ELR (cell line): ENCODE data around the gene CHMP4B.

Source experiments
- DNase-seq: peaks from one replicate; pipeline ENCODE4 v3.0.0-alpha.2; 2015; ENCODE audit warnings: low read depth

Gene CHMP4B

DNA sequence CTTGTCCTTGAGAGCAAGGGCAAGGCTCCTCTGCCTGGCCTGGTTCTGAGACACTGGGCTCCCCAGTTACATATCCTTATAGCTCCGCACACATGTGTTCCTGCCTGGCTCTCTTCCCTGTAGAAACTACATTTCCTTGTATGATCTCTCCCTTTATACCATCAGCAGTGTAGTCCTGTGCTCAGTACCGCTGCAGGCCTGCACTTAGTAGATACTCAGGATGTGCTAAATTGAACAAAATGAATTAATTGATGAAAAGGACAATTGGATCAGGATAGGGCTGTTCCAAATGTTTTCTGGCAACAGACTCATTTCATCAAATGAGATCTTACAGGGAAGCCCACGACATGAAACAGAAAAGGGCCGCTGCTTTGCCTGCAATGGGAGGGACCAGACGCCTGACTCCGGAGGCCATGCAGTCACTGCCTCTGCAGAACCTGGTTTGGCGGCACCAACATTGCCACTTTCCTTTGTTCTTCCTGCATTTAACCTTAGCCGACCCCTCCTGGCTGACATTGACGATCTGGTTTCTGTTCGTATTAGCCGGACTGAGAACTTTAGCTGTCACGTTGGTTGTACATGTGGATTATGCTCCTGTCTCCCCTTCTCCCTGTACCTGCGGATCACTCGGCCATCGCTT, 53.3 kb downstream of the CHMP4B start:
- DNase-seq: no peak

DNA sequence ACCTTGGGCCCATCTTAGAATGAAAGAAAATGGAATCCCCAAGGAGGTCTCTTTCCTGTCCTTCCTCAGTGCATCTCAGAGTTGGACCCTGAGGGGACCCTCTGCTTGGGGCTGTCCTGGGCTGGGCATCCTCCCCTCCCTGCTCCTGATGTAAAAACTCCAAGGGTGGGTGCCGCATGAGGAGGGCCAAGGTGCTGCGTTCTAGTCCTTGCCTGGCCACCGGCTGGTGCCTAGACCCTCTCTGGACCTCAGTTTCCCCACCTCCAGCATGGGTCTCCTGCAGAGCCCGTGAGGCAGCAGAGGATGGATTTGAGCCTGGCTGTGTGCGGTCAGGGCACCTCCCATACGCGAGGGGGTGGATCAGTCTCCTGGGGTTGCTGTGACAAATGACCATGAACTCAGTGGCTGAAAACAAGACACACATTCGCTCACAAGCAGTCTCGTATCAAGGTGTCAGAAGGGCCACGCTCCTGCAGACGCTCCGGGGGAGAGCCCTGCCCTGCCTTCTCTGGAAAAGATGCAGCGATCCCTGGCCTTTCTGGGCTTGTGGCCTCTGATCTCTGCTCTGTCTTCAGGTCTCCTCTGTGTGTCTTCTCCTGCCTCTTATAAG, 54.7 kb downstream of the CHMP4B start:
- DNase-seq: no peak

DNA sequence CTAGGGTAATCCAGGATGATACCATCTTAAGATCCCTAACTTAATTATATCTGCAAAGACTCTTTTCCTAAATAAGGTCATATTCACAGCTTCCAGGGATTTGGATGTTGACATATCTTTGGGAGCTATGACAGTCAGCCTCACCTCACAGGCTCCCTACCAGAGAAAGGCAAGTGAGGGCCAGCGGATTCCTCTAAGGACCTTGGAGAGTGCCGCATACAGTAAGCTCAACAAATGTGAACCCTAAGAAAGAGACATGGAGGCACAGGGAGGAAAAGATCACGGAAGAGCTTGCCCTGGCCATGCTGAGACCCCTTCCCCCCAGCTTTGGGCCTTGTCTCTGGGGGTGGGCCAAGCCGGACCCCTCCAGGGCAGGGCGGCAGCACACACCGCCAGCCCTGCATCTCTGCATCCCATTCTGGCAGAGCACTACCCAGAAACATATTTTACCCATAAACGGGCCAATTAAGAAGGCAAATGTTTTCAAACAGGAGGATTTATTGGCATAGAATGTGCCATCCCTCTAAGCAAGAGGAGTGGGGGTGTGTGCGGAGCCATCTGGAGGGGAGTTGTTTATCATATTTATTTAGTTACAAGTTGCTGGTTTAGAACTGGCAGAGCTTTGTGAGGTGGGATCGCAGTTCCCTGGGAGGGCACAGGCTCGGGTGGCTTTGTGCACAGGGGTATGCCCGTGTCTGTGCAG, 55.4 kb downstream of the CHMP4B start:
- no peak for DNase-seq

DNA sequence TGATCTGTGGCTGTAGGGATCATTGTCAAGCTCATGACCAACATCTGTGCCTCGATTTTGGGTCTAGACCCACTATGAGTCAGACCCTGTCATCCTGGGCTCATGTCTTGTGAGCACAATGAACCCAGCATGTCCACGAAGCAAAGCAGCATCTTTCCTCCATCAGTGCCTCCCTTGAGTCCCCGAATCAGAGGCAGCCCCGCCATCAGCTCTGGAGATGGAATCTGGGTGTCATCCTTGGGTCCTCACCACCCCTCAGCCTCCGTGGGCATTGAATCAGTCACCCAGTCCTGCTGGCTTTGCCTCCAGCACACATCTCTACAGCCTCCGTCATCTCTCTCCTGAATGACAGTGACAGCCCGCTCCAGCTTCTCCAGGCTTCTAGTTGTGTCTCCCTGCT, 56.9 kb downstream of the CHMP4B start:
- no peak for DNase-seq

DNA sequence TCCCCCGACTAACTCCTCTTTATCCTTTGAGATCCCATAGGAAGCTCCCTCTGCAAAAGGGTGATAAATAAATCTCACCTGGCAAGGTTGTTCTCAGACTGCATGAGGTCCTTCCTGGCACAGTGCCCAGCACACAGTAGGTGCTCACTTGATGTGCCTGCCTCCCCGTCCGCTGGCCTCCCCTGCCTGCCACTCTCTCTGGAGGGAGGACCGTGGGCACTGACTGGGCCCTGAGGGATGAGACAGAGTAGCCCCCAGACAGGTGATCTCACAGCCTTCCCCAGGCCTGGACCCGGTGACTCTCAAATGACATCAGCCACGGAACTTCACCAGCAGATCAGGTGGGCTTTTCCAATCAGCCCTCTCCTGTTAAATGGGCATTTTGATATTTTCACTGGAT, 57.4 kb downstream of the CHMP4B start:
- no peak for DNase-seq

DNA sequence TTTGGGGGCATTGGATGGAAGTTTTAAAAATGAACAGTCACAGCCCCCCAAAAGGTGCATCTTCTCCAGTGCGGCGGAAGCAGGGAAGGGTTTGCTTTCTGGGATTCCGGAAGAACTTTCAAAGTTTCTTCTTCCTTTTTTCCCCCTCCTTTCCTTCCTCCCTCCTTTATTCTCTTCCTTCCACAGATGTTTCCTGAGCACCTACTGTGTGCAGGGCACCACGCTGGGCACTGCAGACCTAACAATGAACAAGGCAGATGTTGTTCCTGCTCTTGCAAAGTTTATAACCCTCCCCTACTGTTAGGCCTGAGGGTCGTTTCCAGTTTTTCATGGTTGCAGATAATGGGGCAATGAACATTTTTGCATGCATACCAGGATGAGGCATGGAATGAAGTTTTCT, 58.1 kb downstream of the CHMP4B start:
- DNase-seq: no peak

DNA sequence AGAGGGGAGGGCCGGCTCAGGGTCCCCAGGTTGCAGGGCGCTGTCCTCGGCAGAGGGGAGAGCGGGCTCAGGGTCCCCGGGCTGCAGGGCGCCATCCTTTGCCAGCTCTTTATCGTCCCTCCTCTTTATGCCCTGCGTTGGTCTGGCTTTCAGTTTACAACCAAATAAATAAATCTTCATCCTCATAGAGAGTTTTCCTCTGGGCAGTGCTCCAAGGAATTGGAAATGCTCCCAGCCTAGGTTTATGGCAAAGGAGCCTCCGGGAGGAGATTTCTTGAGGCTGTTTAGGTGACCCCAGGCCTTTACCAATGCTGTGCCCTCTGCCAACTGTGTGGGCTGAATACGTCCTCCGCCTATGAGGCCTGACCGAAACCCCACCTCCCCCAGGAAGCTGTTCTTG, 60.2 kb downstream of the CHMP4B start:
- DNase-seq: no peak

DNA sequence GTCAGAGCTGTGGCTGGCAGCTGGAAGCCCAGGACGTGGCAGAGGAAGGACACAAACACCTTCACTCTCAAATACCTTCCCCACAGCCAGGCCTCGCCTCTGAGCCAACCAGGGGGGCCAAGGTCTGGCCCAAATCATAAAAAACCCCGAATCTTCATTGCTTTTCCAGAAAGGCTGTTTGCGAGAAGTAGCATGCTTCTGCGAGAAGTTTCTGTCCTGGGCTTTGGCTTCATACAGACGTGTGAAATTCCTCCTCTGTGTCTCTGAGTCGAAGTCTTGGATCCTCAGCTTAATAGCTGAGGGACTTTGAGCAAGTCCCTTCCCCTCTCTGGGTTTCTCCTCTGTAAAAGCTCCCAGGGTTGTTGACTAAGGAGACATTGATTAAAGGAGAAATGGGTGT, 63.0 kb downstream of the CHMP4B start:
- no peak for DNase-seq

DNA sequence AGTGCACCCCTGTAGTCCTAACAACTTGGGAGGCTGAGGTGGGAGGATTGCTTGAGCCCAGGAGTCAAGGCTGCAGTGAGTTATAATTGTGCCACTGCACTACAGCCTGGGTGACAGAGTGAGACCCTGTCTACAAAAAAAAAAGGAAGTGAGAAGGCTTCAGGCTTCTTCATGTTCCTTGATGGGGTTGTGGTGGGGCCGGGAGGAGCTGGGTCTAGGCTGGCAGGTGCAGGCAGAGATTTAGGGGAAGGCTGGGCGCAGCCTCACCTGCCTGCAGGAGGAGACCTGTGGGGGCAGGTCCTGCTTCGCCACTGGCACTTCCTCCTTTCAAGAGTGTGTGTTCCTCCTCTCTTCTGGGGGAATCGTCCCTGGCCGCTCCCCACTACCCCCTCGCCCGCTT, 63.9 kb downstream of the CHMP4B start:
- no peak for DNase-seq

DNA sequence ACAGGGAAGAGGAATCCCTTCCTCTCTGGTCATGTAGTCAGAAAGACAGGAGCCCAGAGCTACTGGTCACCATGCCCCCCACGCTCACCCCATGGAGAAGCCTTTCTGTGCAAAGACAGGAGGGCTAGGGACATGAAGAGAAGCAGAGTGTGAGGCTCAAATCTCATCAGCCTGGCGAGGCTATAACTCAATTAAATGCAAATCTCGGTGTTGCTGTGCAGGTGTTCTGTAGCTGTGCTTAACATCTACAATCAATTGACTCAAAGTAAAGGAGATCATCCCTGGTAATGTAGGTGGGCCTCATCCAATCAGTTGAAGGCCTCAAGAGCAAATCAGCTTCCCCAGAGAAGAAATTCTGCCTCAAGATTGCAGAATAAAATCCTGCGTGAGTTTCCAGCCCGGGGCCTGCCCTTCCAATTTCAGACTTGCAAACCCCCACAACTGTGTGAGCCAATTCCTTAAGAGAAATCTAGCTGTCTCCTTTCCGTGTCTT, 64.4 kb downstream of the CHMP4B start:
- no peak for DNase-seq

DNA sequence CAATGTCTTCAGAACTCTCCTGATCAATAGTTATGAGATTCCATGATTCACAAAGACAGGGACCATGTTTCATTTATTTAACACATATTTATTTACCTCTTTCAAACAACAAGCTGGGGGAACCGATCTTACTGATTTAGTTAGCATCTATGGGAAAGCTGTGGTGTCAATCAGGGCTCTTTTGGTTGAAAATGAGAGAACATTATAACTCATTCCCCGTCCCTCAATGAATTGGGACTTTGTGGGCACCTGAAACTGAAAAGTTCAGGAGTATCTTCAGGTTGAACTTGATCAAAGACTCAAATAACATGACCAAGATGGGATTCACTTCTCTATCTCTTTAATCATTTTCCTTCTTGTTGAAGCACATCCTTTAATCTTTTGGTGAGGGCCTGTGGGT, 67.4 kb downstream of the CHMP4B start:
- no peak for DNase-seq

DNA sequence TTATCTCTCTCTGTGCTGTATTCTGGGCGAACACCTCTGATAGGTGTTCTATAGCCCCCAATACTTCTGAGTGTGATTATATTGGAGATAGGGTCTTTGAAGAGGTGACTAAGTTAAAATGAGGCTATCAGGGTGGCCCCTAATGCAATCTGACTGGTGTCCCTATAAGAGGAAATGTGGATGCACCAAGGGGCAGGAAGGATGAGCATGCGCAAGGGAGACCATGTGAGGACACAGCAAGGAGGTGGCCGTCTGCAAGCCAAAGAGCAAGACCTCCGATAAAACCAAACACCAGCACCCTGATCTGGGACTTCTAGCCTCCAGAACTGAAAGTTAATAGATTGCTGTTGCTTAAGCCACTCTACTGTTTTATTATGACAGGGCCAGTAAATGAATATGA, 69.2 kb downstream of the CHMP4B start:
- DNase-seq: no peak

DNA sequence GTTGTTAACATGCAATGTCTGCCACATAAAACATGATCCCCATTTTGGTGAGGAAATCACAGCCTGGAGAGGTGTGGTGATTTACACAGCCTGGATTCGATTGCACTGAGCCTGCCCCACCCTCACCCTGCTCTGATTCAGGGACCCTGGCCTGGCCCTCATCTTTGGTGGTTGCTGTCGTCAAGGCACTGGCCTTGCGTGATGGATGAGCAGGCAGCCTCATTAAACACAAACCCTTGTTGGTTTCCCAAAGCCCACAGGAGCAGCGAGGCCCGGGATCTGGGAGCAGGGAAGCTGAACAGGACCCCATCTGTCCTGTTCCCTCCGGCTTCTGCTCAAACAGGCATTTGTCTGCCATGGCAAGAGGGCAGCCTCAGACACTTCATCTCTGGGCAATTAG, 70.8 kb downstream of the CHMP4B start:
- no peak for DNase-seq

DNA sequence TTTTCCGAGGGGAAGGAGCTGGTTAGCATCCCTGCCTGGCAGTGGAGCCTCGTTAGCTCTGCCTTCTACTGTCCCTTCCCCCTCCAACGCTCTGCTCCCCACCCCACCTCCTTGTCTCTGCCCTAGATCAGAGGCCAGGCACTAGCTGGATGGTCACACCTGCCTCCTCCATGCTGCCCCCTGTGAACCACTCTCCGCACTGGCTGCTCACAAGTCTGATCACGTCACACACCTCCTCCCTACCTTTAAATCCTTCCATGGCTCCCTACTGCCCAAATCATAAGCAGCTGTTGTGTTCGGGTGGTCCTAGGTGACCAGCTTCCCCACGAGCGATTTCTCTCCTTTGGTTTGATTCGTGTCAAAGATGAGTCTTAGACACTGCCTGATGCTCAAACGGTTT, 71.3 kb downstream of the CHMP4B start:
- DNase-seq: no peak

DNA sequence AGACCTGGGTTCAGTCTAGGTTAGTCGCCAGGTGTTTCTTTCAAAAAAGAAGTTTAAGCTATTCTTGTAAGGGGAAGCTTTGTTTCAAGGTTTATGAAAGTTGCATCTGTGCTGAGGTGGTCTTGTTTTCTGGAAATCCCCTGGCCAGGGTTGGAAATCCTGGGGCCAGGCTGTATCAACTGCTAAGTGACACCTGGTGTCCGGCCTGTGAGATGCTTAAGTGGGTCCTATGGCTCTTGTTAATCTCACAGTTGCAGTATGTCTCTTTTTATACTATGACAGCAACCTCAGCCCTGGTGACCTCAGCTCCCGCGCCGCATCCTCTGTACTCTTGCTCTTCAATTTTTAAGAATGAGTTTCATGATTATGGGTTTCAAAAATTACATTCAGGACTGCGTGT, 72.0 kb downstream of the CHMP4B start:
- DNase-seq: no peak

DNA sequence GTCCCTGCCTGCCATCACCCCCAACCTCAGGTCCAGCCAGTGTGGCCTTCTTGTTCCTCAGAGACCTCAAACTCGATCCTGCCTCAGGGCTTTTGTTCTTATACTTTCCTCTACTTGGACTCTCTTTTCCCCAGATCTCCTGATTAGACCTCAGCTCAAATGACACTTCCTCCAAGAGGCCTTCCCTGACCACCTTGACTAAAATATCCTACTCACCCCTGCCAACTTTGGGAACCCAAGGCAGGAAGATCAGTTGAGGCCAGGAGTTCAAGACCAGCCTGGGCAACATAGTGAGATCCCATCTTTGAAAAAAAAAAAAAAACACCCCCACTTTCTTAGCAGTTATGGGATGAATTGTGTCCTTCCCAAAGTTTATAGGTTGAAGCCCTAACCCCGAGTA, 73.5 kb downstream of the CHMP4B start:
- no peak for DNase-seq

DNA sequence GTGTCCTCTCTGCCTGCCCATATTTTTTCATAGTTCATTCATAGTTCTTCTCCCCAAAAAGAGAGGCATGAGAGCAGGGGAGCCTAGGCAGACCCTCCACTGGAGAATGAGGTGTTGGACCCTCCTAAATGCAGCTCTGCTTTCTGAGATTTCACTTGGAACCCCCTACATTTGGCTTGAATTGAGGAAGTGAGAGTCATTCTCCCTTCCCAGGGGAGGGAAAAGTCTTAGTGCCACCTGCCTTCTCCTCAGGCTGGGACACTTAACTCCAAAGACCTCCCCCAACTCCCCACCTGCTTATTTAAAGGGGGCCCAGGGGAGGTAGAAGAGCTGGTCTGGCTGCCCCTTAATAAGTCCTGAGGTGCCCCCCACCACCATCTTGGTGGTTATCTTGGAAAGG, 78.2 kb downstream of the CHMP4B start:
- DNase-seq: no peak

DNA sequence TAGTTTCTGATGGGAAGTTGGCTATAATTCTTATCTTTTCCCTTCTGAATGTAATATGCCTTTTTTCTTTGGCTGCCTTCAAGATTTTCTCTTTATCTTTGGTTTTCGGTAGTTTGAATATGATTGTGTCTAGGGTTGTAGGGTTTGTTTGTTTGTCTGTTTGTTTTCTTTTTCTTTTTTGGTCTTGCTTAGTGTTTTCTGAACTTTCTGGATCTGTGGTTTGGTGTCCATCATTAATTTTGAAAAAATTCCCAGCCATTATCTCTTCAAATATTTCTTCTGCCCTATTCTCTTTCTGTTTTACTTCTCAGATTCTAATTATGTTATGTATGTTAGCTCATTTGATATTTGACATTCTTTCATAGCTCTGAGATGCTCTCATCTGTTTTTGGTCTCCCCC, 79.4 kb downstream of the CHMP4B start:
- DNase-seq: no peak

DNA sequence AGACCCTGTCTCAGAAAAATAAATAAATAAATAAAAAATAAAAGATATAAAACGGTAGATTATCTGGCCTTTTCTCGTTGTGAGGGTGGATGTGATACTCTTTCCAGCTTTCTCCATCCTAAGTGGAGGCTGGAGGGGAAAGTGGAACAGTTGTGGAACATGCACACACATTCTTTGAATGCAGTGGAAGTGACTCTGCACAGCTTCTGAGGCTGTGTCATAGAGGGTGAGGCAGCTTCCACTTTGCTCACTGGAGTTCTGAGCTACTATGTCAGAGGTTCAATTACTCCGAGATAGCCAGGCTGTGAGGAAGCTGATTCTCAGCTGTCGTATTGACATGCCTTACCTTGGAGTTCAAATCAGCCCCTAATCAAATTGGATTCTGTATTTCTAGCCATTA, 82.2 kb downstream of the CHMP4B start:
- peak; percentile 90 for DNase-seq

DNA sequence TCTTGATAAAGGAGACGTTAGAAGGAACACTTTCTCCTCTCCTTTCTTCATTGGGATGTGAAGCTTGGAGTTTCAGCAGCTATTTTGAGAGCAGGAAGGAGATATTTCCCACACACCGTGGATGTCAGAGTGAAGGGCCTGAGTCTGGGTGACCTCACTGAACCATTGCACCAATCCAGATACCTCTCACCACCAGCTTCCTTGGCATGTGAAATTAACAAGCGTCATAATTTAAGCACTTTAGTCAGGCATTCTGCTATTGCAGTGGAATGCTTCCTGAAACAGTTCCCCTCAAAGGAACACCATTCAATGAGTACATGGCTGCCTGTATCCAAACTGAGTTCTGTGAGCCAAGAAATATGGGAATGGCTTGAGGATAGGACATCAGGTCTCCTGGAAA, 83.7 kb downstream of the CHMP4B start:
- DNase-seq: peak; percentile 47

DNA sequence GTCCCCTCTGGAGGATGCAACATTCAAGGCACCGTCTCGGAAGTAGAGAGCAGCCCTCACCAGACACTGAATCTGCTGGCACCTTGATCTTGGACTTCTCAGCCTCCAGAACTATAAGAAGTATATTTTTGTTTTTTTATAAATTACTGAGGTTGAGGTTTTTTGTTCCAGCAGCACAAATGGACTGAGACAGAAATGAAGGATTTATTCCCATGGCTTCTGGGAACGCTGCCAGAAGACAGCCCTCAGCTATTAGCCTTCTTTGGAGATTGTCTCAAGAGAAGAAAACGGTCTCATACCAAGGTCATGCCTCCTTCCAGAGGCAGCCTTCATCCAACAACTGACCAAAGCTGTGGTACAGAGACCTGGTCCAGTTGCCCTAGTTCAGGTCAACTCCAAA, 85.4 kb downstream of the CHMP4B start:
- DNase-seq: no peak

DNA sequence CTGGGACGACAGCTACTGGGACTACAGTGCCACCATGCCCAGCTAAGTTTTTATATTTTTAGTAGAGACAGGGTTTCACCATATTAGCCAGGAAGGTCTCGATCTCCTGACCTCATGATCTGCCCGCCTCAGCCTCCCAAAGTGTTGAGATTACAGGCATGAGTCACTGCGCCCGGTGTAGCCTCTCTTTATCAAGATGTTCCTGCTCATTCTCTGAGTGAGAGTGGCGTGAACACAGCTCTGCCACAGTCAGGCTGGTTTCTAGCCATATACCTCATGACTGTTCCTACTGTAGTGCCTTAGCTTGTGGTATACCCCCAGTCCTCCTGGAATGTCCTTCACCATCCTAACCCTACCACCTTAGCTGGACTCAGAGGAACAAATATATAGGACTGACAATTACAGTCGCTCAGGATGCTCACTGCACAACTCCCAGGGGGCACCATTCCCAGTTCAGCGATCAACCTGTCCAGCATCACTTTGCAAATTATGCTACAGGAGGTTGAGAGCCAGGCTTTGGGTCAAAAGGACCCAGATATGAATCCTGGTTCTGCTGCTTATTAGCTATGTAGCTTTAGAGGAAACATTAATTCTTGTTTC, 86.3 kb downstream of the CHMP4B start:
- DNase-seq: peak; percentile 20

DNA sequence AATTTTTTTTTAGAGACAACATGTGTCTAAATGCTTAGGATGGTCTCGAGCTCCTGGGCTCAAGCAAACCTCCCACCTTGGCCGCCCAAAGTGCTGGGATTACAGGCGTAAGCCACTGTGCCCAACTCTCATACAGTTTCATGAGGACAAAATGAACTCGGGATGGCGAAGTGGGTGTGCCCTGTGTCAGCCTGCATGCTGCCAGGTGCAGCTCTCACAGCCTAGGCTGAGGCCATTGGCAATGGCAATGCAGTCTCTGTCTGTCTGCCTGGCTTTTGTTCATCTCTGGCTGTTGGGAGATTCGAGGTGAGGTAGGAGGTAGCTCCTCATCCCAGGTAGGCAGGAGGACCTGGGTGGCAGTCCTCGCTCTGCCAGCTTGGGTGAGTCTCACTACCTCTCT, 88.0 kb downstream of the CHMP4B start:
- DNase-seq: no peak
